Measurements from ENCODE around the gene CFAP46.

The CFAP46 gene

DNA sequence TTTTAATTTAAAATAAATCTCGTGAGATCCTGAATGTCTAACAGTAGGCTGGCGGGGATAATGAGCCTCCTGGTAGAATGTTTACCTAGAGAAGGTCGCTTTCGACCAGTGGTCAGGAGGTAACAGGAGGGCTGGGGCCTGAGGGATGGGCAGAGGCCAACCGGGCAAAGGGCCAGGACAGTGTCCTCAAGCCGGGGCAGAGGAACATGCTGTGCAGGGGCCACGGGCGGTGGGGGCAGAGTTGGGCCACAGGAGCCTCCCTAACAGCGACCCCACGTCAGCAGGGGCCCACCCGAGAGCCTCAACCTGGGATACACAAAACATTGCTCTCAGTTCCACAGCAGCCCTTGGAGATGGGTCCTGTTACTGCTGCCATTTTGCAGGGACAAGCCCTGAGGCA, 14.5 kb downstream of the CFAP46 start:
- no peaks in the 10 kb centered on the region for H3K4me1 ChIP-seq (ENCODE audit: control insufficient read depth in 1 of 2, insufficient read depth in 1 of 2, low read depth in 1 of 2, low read length in 1 of 2)
- no peaks in the 10 kb centered on the region for H3K9me3 ChIP-seq
- H3K4me3 ChIP-seq (ENCODE audit: low read depth in 1 of 2, low read length in 1 of 2) = no peak overlapping the region
- H3K27ac ChIP-seq = no peak overlapping the region
- TF ChIP-seq, protein P1, sequence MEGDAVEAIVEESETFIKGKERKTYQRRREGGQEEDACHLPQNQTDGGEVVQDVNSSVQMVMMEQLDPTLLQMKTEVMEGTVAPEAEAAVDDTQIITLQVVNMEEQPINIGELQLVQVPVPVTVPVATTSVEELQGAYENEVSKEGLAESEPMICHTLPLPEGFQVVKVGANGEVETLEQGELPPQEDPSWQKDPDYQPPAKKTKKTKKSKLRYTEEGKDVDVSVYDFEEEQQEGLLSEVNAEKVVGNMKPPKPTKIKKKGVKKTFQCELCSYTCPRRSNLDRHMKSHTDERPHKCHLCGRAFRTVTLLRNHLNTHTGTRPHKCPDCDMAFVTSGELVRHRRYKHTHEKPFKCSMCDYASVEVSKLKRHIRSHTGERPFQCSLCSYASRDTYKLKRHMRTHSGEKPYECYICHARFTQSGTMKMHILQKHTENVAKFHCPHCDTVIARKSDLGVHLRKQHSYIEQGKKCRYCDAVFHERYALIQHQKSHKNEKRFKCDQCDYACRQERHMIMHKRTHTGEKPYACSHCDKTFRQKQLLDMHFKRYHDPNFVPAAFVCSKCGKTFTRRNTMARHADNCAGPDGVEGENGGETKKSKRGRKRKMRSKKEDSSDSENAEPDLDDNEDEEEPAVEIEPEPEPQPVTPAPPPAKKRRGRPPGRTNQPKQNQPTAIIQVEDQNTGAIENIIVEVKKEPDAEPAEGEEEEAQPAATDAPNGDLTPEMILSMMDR (IDR thresholded peaks at IDR 0.05) = no peak
- no peaks in the 10 kb centered on the region for H3K27me3 ChIP-seq
- no peaks in the 10 kb centered on the region for H3K36me3 ChIP-seq

DNA sequence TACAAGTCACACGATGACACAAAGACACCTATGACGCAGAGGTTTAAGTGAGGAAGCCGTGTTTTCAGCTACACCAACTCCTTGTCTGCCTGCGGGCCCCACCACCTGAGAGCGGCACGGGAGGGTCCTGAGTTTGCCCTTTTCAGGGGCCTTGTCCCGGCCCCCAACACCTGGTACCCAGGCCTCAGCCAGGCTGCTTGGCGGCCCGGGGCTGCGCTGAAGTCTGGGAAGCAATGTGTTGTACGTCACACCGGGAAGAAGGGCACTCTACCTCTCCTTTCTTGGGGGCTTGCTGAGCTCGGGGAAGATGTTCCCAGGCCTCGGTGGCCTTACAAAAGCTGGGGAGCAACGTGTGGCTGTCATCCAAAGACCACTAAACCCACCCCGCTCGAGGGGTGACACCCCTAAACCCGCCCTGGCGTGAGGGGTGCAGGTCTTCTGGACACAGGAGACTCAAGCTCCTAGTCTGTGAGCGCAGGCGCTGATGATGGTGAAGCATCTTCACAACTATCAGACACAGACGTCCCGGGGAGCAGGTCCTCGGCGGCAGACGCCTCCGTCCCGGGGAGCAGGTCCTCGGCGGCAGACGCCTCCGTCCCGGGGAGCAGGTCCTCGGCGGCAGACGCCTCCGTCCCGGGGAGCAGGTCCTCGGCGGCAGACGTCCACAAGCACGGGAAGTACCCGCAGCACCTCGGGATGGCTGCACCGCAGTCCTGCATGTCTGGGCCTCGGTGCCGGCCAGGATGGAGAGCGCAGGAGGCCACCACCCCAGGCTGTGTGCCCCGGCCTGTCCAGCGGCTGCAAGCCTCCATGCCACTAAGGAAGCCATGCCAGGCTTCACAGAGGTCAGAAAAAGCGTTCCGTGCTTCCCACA, 15.4 kb downstream of the CFAP46 start:
- Histone ChIP-seq H3K27ac (no peak overlapping the region), H3K4me3 (ENCODE audit: low read depth in 1 of 2, low read length in 1 of 2) (no peak overlapping the region), H3K27me3 (no peaks in the 10 kb centered on the region), H3K4me1 (ENCODE audit: control insufficient read depth in 1 of 2, insufficient read depth in 1 of 2, low read depth in 1 of 2, low read length in 1 of 2) (no peaks in the 10 kb centered on the region), H3K36me3 (no peaks in the 10 kb centered on the region), H3K9me3 (no peaks in the 10 kb centered on the region)
- TF ChIP-seq, protein P1 (IDR thresholded peaks at IDR 0.05) = no peak

DNA sequence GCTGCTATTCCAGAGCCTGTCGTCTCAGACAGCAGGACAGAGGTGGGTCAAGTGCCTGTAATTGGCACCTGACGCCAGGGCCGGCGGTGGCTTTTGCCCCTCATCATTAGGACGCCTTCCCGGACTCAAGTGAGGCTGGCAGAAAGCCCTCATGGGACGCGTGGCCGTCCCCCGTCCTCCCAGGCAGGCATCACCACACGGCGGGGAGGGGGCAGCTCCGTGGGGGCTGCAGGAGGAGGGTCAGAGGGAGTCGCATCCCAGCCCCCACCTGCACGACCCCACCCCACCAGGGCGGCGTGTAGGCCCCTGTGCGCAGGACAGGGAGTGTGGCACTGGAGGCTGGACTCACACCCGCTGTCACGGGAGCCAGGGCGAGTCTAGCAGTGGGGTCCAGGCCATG, 16.3 kb downstream of the CFAP46 start:
- no peaks in the 10 kb centered on the region for H3K27me3 ChIP-seq
- no peak overlapping the region for H3K4me3 ChIP-seq (ENCODE audit: low read depth in 1 of 2, low read length in 1 of 2)
- H3K27ac ChIP-seq = no peak overlapping the region
- TF ChIP-seq, protein P1 (IDR thresholded peaks at IDR 0.05) = no peak
- no peaks in the 10 kb centered on the region for H3K36me3 ChIP-seq
- H3K4me1 ChIP-seq (ENCODE audit: control insufficient read depth in 1 of 2, insufficient read depth in 1 of 2, low read depth in 1 of 2, low read length in 1 of 2) = no peaks in the 10 kb centered on the region
- no peaks in the 10 kb centered on the region for H3K9me3 ChIP-seq

DNA sequence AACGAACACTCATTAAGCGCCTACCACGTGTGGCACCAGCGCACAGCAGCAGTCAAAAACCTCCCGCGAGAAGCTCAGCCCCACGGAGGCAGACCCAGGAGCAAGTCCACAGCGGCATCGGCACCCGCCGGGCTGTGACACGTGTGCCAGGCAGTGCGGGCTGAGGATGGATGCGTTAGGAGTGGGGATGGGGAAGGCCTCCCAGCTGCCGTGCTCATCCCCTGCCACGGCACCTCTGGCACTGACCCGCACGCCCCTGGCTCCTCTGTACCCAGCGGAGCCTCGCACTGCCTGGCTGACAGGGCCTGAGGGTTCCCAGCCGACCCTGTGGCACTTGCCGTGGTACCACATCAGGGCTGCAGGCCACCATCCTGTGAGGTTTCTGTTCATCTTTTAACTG, 16.8 kb downstream of the CFAP46 start:
- Histone ChIP-seq H3K4me1 (ENCODE audit: control insufficient read depth in 1 of 2, insufficient read depth in 1 of 2, low read depth in 1 of 2, low read length in 1 of 2) (no peaks in the 10 kb centered on the region), H3K4me3 (ENCODE audit: low read depth in 1 of 2, low read length in 1 of 2) (no peak overlapping the region), H3K9me3 (no peaks in the 10 kb centered on the region), H3K27me3 (no peaks in the 10 kb centered on the region), H3K27ac (no peak overlapping the region), H3K36me3 (no peaks in the 10 kb centered on the region)
- TF ChIP-seq, protein P1 (IDR thresholded peaks at IDR 0.05) = no peak

DNA sequence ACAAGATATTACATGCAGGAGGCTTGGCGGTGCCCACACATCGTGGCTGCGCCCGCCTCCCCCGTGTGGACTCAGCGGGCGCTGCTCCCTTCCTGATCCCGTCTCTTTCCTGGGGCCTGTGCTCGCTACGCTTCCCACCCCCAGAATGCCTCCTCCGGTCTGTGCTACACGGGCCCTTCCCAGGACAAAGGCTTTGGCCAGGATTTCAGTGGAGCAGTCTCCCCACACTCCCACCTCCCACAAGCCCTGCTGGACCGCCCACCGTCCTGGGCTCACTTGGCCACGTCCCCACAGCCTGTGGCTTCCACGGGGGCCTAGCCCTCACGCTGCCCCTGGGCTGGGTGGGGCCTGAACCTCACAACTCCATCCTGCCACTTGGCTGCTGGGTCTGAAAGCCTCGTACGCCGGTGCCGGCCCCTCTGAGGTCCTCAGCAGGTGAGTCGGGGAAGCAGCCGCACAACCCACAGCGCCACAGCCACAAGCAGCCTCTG, 17.3 kb downstream of the CFAP46 start:
- Histone ChIP-seq H3K4me1 (ENCODE audit: control insufficient read depth in 1 of 2, insufficient read depth in 1 of 2, low read depth in 1 of 2, low read length in 1 of 2) (no peaks in the 10 kb centered on the region), H3K4me3 (ENCODE audit: low read depth in 1 of 2, low read length in 1 of 2) (no peak overlapping the region), H3K27ac (no peak overlapping the region), H3K27me3 (no peaks in the 10 kb centered on the region), H3K36me3 (no peaks in the 10 kb centered on the region), H3K9me3 (no peaks in the 10 kb centered on the region)
- TF ChIP-seq, protein P1 (IDR thresholded peaks at IDR 0.05) = no peak

Data from neutrophil (primary cell).